ENCODE data around the gene MRNIP.
A peak's percentile ranks its signal among the peaks of the same experiment; 100 is the strongest.

MRNIP gene

GRCh38 chr5:179870403-179870903, 11.8 kb upstream of the MRNIP start:
- DNase-seq = no peak

- no peak for DNase-seq
Observed at GRCh38 chr5:179869641-179870402, 11.2 kb upstream of the MRNIP start.

- DNase-seq = no peak
Observed at GRCh38 chr5:179869101-179869500, 10.5 kb upstream of the MRNIP start.

DNA sequence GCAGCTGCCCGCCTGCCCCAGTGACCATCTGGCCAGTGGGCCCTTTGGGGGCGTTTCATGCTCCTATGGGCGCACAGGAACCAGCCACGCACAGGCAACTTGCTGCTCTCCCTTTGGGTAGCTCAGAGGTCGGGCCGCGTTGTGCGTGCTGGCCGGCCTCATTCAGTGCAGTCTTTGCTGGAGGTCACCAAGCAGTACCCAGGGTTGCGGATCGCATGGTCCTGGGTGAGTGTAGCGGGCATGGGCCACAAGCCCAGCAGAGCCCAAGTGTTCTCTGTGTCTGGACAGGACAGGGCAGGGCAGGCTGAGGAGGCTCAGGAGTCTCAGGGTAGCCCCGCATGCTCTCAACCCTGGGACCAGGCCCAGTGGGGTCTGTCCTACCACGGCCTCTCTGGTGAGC, 9.9 kb upstream of the MRNIP start:
- DNase-seq = no peak

DNA sequence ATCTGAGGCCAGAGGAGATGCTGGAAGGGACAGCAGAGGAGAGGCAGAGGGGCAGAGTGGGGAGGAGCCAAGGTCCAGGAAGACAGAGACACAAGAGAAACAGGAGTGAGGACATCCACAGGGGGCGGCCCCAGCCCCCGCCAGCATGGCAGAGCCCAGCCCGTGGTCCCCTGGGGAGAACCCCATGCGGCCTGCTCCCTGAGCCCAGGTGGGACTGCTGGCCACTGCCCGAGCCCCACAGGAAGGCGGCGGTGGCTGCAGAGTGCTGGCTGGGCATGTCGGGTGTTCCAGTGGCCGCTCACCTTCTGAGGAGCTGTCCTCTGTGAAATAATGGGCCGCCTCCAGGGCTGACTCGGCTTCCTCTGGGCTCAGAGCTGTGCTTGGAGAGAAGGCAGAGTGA, 8.9 kb upstream of the MRNIP start:
- DNase-seq = no peak

- no peak for DNase-seq
Observed at GRCh38 chr5:179867079-179867465, 8.5 kb upstream of the MRNIP start.

DNA sequence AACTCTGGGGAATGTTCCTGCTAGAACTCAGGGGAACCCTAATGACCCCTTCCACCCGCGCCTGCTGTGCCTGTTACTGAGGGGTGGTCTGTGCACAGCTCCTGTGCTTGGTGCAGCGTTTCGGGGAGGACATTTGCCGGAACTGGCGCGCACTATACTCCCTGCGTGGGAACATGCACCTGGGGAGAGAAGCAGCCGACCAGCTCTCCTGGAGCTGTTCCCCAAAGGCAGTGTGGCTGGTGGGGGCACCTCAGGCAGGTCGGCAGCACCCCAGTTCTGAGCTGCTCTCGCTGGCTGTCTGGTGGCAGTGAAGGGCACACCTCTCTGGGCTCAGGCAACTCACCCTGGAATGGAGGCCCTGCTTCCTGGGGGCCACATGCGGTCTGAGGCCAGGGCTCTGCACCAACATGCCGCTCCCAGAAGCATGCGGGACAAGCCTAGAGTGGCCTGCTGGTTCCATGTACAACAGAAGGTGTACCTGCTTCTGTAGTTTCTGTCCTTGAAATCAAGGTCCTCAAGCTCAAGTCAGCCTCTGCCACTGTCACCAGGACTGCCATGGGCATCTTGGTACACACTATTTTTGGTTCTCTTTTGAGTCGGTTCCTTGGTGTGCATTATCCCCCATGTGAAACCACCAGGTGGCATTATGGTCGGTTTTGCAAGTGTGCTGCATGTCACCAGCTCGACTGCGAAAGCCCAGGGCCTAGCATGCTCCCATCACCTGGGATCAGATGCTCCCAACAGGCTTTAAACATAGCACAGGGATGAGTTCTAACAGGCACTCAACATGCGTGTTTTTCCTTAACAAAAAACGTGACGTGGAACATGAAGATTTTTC, 7.8 kb upstream of the MRNIP start:
- DNase-seq = no peak

- DNase-seq = no peak
Observed at GRCh38 chr5:179865491-179866240, 7.0 kb upstream of the MRNIP start.

GRCh38 chr5:179864686-179865085, 6.1 kb upstream of the MRNIP start:
- DNase-seq = no peak

DNA sequence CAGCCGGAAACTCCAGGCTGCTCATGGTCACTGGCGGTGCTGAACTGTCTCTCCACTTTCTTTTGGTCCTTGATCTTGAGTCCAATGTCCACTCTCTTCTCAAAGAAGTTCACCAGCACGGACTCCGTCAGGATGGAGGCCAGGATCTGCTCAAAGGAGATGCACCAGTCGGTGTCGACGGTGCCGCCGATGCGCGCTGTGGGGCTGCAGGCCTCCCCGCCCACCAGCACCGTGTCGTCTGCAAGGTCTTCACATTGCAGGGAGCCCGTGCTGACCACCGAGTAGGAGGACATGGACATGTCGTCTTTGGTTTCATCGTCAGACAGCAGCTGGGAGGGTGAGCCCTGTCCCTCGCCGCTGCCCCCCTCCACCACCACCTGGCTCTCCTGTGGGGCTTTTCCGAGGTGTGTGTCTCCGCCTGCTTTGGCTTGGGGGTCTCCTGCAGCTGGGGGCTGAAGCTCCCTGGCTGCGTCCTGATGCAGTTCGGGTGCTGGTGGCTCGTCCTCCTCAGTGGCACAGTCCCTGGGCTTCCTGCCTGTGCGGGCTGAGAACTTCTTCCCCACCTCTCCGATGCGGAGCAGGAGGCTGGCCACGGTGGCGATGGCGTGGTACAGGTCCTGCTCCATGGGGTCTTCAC, 5.0 kb upstream of the MRNIP start:
- no peak for DNase-seq

GRCh38 chr5:179862891-179863290, 4.3 kb upstream of the MRNIP start:
- no peak for DNase-seq

GRCh38 chr5:179862296-179862695, 3.7 kb upstream of the MRNIP start:
- DNase-seq = no peak

DNA sequence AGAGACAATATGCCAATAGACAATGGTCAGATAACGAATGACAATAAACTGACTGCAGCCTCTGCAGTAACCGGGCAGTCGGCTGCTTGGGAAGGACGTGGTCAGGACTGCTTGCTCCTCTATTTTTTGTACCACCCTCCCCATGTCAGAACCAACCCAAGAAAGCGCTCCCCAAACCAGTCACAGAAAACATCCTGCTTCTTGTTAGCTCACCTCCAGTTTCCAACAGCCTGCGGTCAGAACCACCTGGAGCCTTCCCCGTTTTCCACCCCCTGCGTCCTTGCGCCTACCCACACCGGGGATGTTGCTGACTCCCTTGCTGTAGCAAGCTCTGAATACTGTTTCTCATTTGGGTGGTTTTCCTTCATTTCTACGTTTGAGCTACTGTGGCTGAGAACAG, 1.7 kb upstream of the MRNIP start:
- no peak for DNase-seq

DNA sequence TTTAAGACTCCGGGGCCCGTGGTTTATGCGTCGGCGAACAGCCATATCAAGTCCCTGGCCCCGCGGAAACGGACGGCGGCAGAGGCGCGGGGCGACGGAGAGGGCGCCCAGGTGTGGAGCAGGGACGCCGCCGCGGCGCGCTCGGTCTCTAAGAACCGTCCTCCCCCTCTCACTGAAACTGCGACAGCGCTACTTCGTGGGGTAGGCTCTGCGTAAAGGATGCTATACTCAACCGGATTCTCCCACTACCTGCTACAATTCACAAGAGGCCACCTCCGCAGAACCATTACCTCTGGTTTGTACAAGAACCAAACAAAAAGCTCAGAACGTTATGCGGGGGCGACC, 404 bp downstream of the MRNIP start:
- DNase-seq = peak in 1 of 2 experiments; percentile 28

DNA sequence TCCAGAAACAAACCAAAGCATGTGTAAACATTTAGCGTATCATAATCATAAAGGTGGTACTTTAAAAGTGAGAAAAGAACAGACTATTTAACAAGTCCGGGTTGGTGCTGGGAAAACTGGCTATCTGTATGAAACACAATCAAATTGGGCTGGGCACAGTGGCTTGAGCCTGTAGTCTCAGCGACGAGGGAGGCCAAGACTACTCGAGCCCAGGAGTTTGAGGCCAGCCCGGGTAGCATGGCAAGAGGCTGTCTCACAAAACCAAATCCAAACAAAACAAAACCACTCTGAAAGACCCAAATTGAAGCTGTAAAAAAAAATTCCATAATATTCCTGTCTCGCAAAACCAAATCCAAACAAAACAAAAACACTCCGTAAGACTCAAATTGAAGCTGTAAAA, 4.3 kb downstream of the MRNIP start:
- no peak for DNase-seq

DNA sequence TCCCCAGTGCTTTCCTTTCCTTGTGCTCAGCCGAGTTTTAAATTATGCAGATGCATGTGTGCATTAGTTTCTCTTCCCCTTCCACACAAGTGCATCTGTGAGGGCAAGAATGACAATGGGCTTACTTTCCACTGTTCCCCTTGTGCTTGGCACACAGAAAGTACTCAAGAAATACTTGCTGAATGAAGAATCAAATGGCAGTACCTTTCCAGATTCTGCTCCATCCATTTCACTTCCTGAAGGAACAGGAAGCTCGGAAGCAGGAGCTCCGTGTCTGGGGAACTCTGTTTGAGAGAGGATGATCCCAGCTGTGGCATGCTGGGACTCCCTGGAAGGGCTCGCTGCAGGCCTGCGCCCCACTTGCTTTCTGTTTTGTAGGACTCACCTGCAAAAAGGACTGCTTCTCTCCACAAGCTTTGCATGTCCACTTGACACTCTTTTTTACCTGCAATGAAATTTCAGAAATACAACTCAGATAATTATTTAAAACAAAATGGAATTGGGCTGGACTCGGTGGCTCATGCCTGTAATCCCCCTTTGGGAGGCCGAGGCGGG, 5.5 kb downstream of the MRNIP start:
- no peak for DNase-seq

DNA sequence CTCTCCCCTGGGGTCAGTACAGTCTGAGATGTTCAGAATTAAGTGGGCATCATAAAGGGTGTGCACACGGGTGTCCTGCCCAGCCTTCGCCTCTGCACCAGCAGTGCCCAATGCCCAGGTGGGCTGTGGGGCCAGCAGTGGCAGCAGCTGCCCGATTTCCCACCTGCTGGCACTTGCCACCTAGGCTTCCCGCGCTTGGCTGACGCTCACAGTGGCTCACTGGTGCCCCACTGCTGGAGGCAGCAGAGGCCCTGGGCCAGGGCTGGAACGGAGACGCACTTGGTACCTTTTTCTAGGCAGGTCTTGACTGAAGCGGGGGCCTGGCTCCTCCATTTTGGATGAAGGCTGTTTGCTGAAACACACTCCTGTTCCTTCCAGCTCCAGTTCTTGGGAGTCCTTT, 17.0 kb downstream of the MRNIP start:
- DNase-seq = no peak

- no peak for DNase-seq
Observed at GRCh38 chr5:179840766-179841165, 17.9 kb downstream of the MRNIP start.

- DNase-seq = no peak
Observed at GRCh38 chr5:179840321-179840720, 18.3 kb downstream of the MRNIP start.

DNA sequence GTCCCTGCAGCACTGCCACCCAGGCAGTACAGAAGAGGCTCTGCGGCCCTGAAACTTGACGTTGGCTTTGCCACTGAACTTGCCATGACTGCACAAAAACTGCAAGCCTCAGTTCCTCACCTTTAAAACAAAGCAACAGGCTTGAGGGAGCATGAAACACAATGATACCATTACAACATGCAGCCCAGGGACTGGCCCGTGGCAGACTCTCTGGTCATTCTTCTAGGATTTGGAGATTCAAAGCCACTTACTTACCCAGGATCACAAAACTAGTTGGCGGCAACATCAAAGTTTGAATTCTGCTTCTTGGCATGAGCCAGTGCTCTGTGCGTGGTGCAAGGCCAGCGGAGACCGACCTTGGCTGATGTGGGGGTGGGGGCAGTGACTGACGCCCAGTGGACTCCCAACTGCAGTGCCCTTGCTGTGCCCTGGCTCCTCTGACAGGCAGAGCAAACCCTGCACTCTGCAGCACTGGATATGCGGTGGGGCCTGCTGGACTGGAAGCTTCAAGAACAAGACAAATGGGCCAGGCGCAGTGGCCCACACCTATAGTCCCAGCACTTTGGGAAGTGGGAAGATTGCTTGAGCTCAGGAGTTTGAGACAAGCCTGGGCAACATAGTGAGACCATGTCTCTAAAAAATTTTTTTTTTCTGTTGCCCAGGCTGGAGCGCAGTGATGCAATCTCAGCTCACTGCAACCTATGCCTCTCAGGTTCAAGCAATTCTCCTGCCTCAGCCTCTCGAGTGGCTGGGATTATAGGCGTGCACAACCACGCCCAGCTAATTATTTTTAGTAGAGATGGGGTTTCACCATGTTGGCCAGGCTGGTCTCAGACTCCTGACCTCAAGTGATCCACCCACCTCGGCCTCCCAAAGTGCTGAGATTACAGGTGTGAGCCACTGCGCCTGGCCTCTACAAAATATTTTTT, 19.0 kb downstream of the MRNIP start:
- DNase-seq = no peak

Data from NCI-H1930 (cell line).